Measurements from ENCODE around the gene C9.
"Not testable (repeated sequence)": the region's sequence is repeated elsewhere in the genome, so short reads cannot be mapped to it uniquely, and the experiment has no call there.

C9 gene

GRCh38 chr5:39405083-39405843 is 41.0 kb upstream of the C9 start:
- POLR2A ChIA-PET, result no interaction called here
- CTCF ChIA-PET, result interaction anchor here (1.0 to 1.1 kb wide), 2 partner anchors 10 to 30 kb away, joined by 3 read pairs; no protein-coding TSS in a partner anchor
- no peak for DNase-seq (ENCODE audit: extremely low spot score)
- no peak for TF ChIP-seq CTCF (IDR thresholded peaks at IDR 0.05; ENCODE audit: control extremely low read depth, extremely low read depth, low read depth, missing control alignments)

- DNase-seq (ENCODE audit: extremely low spot score); POLR2A ChIA-PET: not testable (repeated sequence)
- CTCF ChIA-PET, result interaction anchor here (1.1 to 2.1 kb wide), 2 partner anchors 10 to 11 kb away, joined by 3 to 7 read pairs; no protein-coding TSS in a partner anchor
These were observed 39.5 kb upstream of the C9 start for GRCh38 chr5:39403761-39404160.

- CTCF ChIA-PET, result interaction anchor here (1.2 to 2.1 kb wide), 2 partner anchors 9 to 48 kb away, joined by 3 to 7 read pairs; no protein-coding TSS in a partner anchor
- POLR2A ChIA-PET; DNase-seq (ENCODE audit: extremely low spot score): not testable (repeated sequence)
These were observed 37.8 kb upstream of the C9 start for GRCh38 chr5:39402140-39402539.

- TF ChIP-seq CTCF (IDR thresholded peaks at IDR 0.05; ENCODE audit: control extremely low read depth, extremely low read depth, low read depth, missing control alignments), result no peak
- DNase-seq (ENCODE audit: extremely low spot score), result no peak
- ChIA-PET CTCF (interaction anchor here (6.0 kb wide), 1 partner anchor 25 kb away, joined by 34 read pairs; no protein-coding TSS in a partner anchor), POLR2A (no interaction called here)
These were observed 36.7 kb upstream of the C9 start for GRCh38 chr5:39400713-39401578.

GRCh38 chr5:39399135-39400036 is 35.1 kb upstream of the C9 start:
- ChIA-PET POLR2A (no interaction called here), CTCF (interaction anchor here (6.0 kb wide), 1 partner anchor 23 kb away, joined by 34 read pairs; no protein-coding TSS in a partner anchor)
- no peak for DNase-seq (ENCODE audit: extremely low spot score)
- no peak for TF ChIP-seq CTCF (IDR thresholded peaks at IDR 0.05; ENCODE audit: control extremely low read depth, extremely low read depth, low read depth, missing control alignments)

- DNase-seq (ENCODE audit: extremely low spot score), result no peak
- ChIA-PET POLR2A (no interaction called here), CTCF (interaction anchor here (1.6 to 6.0 kb wide), 2 partner anchors 14 to 21 kb away, joined by 4 to 34 read pairs; no protein-coding TSS in a partner anchor)
- TF ChIP-seq CTCF (IDR thresholded peaks at IDR 0.05; ENCODE audit: control extremely low read depth, extremely low read depth, low read depth, missing control alignments), result no peak
These were observed 32.5 kb upstream of the C9 start for GRCh38 chr5:39396843-39397242.

GRCh38 chr5:39395521-39395920 is 31.2 kb upstream of the C9 start:
- ChIA-PET POLR2A (no interaction called here), CTCF (interaction anchor here (0.7 to 1.6 kb wide), 2 partner anchors 9 to 13 kb away, joined by 3 to 4 read pairs; no protein-coding TSS in a partner anchor)
- TF ChIP-seq CTCF (IDR thresholded peaks at IDR 0.05; ENCODE audit: control extremely low read depth, extremely low read depth, low read depth, missing control alignments), result no peak
- DNase-seq (ENCODE audit: extremely low spot score), result no peak
